Esophagus mucosa (tissue), 1 donor: ENCODE measurements around the gene AXIN2. TPM values are rescaled to one million over a fixed set of nuclear protein-coding genes. Genes with fewer than 3 reads are reported as not detected.

Experiments used
- ATAC-seq: fragments of 200-7000 bp; cut with Tn5 transposase; one replicate; pipeline ENCODE4 v1.9.1; 2020
- total RNA-seq: library from RNA; stranded (reverse); gene quantifications from one replicate; pipeline ENCODE4 v1.2.4, GENCODE V29; 2023
- donor health status: DM: yes; HTN: yes; CAD: no.

AXIN2 gene
- 3.1 TPM for total RNA-seq

GRCh38 chr17:65561452-65562205 is at the start of gene AXIN2:
TSS of gene AXIN2 (minus strand) at chr17:65561648. CDS start at chr17:65558620, 3,028 bp downstream.
- ATAC-seq, result peak; percentile 89

DNA sequence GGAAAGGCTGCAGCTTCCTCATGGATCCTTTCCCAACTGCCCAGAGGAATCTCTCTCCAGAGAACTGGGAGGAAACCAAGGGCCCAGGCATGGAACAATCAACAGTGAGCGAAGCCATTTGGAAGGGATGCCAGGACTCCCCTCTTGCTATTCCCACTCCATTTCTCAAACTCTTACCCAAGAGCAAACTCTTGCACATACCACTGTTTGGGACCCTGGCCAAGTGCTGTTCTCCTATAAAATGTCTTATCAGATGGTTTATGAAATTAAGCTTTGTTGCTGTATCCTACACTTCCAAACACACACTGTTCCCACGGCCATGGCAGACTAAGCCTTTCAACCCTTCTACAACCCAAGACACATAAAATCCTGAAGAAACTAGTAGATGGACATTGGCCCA is 48.3 kb upstream of the AXIN2 start:
- no peak for ATAC-seq

GRCh38 chr17:65609286-65609685 is 47.8 kb upstream of the AXIN2 start:
- no peak for ATAC-seq

GRCh38 chr17:65604070-65604469 is 42.6 kb upstream of the AXIN2 start:
- no peak for ATAC-seq

- no peak for ATAC-seq
These were observed 40.4 kb upstream of the AXIN2 start for GRCh38 chr17:65601881-65602280.

GRCh38 chr17:65601145-65601544 is 39.7 kb upstream of the AXIN2 start:
- ATAC-seq, result no peak

DNA sequence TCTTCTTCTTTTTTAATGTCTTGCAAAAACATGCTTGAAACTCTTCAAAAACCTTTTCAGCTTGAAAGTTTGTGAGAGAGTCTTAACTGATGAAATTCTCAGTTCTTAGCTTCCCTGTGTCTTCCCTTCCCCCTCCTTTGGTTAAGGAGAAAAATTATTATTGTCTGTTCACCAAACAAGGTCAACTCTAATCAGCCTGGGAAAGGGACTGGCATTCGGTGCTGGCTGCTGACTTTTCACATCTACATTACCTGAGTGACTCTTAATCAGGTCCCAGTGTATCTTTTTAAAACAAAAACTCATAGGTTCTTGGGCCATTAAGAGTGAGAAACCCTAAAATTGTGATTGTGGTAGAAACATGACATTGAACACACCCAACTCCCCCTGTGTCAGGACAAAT is 39.1 kb upstream of the AXIN2 start:
- no peak for ATAC-seq

DNA sequence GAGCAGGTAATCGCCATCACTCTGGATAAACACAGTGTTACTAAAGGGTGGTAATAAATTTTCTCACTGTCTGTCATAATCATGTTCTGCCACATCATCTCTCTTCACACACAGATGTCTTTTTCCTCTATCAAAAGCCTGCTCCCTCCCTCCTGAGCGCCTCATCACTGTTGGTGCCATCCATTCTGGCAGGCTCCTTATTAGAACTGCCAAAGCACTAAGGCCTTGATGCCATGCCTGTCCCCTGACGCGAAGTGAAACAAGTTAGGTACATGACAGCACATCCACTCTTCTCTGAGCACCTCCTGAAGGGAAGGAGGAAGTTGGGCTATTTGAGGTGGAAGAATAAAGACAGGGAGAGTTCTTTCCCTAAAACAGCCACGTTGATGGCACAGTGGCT is 38.2 kb upstream of the AXIN2 start:
- ATAC-seq, result no peak

GRCh38 chr17:65598746-65599145 is 37.3 kb upstream of the AXIN2 start:
- no peak for ATAC-seq

DNA sequence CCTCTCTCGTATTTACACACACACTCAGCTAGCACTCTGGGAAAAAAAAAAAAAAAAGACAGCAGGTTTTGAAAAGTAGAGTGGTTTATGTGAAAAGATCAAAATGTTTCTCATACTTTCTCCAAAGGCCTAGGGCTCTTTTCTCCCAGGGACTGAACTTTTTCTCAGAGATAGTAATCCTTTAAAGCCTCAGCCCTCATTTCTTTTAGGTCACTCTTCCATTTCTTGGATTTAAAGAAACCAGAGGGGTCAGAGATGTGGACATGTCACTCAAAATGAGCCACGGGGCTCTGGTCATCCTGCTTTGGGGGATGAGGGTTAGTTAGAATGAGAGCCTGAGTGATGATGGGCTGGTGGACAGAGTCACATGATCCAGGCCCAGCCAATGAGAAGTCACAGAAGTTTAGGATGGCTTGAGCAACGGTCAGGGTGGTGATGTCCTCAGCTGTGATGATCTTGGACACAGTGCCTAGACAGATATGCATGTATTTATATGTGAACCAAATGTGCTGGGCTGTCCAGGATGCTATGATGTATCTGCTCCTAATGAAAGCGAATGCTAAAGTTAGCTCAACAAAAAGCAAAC is 33.7 kb upstream of the AXIN2 start:
- ATAC-seq, result no peak

GRCh38 chr17:65593855-65594845 is 32.7 kb upstream of the AXIN2 start:
- no peak for ATAC-seq

- no peak for ATAC-seq
These were observed 31.8 kb upstream of the AXIN2 start for GRCh38 chr17:65593092-65593854.

GRCh38 chr17:65592125-65592965 is 30.9 kb upstream of the AXIN2 start:
- no peak for ATAC-seq

DNA sequence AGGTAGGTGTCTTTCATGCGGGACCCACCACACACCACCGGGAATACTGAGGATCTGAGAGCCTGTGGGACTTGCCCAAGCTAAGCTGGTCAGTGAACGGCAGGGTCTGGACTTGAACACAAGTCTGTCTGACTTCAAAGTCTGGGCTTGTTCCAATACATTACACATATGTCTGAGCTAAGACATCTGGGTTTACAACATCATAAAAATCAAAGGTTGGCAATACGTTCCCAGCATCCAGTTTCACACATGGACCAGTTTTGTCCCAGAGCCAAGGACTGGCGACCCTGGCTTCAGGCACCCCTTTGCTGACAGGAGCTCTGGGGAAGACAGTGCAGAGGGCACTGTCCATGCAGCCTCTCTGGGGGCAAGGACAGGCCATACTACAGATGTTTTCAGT is 27.9 kb upstream of the AXIN2 start:
- ATAC-seq, result no peak

- peak; percentile 46 for ATAC-seq
These were observed 26.8 kb upstream of the AXIN2 start for GRCh38 chr17:65588181-65588808.

GRCh38 chr17:65587534-65588180 is 26.2 kb upstream of the AXIN2 start:
- no peak for ATAC-seq

- ATAC-seq, result no peak
These were observed 25.5 kb upstream of the AXIN2 start for GRCh38 chr17:65586899-65587298.

- ATAC-seq, result no peak
These were observed 23.4 kb upstream of the AXIN2 start for GRCh38 chr17:65584604-65585521.

GRCh38 chr17:65583921-65584603 is 22.6 kb upstream of the AXIN2 start:
- no peak for ATAC-seq
